IPS DF 4.7 (cell line): ENCODE measurements around the gene CASKIN1.
"Not testable (repeated sequence)": the region's sequence is repeated elsewhere in the genome, so short reads cannot be mapped to it uniquely, and the experiment has no call there.

ENCODE experiments used
- DNase-seq: peaks from one replicate; pipeline ENCODE4 v3.0.0-alpha.2; 2013; ENCODE audit warnings: low spot score; ENCODE audit errors: extremely low read depth

The CASKIN1 gene

DNA sequence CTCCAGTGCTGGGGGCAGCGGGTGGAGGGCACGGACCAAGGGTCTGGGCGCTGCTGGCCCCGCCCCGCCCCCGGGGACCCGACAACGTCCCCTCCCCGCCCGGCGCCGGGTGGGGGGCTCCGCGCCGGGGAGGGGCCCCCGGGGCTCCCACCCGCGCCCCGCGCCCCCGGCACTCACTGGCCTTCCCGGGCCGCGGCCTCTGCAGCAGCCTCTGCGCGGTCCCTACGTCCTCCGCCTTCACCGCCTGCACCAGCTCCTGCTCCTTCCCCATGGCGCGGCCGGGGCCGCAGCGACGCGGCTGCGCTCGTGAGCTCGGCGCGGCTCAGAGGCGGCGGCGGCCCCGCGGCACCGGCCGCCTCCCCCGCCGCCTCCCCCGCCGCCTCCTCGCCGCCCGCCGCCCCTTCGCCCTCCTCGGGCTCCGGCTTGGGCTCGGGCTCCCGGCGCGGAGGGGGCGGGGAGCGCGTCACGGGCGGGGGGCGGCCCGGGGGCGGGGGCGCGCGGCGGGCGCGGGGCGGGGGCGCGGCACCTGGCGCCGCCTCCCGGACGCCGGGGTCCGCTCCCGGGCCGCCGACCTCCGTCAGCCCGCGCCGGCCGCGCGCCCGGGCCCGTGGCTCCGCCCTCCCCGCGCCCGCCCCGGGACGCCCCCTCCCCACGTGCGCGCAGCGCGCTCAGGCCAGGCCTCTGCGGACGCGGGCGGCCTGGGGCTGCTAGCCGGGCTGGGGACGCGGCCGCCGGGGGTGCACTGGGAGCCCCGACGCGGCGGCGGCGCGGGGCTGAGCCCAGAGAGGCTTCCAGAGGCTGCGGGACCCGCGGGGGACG, at the start of gene CASKIN1:
Gene CASKIN1 (minus strand): TSS at position 444 of the 819 bp plus-strand sequence. CDS start 173 bp downstream, at position 271.
- DNase-seq: no peak

GRCh38 chr16:2244926-2245795, 48.8 kb upstream of the CASKIN1 start:
- no peak for DNase-seq

GRCh38 chr16:2244301-2244700, 47.9 kb upstream of the CASKIN1 start:
- DNase-seq: no peak

- DNase-seq: no peak
Measured at GRCh38 chr16:2243781-2244180, 47.4 kb upstream of the CASKIN1 start.

- DNase-seq: no peak
Measured at GRCh38 chr16:2243031-2243528, 46.7 kb upstream of the CASKIN1 start.

GRCh38 chr16:2242598-2242997, 46.2 kb upstream of the CASKIN1 start:
- no peak for DNase-seq

DNA sequence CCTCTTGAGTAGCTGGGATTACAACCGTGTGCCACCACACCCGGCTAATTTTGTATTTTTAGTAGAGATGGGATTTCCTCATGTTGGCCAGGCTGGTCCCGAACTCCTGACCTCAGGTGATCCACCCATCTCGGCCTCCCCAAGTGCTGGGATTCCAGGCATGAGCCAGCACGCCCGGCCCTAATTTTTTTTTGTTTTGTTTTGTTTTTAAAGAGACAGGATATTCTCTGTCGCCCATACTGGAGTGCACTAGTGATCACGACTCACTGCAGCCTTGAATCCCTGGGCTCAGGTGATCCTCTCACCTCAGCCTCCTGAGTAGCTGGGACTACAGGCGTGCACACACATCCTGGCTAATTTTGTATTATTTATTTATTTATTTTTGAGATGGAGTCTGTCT, 43.9 kb upstream of the CASKIN1 start:
- not testable (repeated sequence) for DNase-seq

DNA sequence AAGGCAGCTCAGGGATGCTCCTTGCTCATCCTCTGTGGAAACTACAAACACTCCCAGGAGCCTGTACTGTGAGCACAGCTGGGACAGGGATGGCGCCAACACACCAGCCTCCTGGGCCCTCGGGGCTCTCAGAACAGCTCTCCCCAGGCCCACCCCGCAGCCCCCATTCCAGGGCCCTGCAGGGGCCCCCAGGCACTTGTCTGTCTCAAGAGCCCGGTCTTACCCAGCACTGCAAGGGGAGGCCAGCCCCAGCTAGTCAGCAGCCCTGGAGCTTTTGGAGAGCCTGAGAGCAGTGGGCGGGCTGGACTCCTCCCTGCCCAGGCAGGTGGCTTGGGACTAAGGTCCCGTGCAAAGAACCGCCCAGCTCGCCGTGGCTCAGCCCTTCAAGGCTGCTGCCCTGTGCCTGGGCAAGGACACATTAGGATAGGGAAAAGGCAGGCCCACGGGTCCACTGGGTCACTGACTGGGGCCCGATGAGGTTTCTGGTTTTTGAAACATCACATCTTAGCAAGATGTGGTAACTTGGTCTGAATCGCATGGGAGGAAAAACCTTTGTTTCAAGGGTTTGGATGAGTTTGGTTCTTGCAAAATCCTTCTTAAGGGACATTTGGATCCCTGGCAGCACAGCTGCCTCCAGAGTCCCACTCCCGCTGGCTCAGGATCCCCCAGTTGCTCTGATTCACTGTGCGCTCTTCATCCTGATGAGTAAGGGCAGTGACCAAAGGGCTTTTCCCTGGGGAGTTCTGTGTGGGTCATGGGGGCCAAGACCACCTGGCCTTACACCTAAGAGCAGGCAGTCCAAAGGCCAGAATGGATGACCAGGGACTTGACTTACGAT, 42.7 kb upstream of the CASKIN1 start:
- DNase-seq: no peak

DNA sequence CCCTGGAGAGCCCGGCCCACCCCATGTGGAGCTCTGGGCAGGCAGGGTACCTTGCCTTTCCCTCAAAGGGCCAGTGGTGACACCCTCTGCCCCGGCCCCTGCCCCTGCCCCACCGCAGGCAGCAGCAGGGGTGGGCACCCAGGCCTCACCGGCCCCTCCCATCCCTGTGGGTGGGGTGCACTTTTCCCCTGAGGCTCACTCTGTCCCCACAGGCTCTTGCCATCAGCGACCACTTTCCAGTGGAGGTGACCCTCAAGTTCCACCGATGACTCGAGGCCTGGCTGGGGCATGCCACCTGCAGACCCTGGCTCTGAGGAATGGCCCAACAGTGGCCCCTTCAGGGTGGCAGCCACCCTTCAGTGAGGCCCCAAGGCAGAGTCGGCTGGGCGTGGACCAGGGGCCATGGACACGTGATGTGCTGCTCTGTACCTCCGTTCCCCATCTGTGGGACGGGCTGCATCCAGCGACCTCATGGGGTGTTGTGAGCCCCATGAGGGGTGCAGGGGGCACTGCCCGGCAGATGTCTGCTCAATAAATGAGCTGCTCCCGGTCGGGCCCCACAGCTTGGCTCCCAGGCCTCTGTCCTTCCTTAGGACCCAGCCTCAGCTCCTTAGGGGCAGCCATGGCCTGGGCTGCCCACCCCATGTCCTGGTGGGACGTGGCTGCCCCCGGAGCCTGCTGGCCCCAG, 41.9 kb upstream of the CASKIN1 start:
- no peak for DNase-seq

DNA sequence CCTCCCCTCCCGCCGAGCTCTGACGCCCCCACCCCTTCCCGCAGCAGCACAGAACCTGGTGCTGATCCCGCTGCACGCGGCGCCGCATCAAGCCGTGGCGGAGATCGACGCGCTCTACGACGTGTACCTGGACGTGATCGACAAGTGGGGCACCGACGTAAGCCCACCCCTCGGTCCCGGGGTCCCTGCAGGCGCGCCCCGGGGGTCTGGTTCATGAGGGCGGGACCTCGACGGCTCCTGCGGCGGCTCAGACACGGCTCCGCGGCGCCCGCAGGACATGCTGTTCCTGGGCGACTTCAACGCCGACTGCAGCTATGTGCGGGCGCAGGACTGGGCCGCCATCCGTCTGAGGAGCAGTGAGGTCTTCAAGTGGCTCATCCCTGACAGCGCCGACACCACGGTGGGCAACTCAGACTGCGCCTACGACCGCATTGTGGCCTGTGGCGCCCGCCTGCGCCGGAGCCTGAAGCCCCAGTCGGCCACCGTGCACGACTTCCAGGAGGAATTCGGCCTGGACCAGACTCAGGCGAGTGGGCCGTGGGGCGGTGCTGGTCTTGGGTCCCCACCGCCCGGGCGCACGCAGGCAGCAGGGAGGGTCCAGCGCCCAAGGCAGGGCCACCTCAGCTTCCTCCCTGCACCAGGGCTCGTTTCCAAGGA, 41.2 kb upstream of the CASKIN1 start:
- DNase-seq: no peak

- DNase-seq: no peak
Measured at GRCh38 chr16:2237102-2237482, 40.7 kb upstream of the CASKIN1 start.

DNA sequence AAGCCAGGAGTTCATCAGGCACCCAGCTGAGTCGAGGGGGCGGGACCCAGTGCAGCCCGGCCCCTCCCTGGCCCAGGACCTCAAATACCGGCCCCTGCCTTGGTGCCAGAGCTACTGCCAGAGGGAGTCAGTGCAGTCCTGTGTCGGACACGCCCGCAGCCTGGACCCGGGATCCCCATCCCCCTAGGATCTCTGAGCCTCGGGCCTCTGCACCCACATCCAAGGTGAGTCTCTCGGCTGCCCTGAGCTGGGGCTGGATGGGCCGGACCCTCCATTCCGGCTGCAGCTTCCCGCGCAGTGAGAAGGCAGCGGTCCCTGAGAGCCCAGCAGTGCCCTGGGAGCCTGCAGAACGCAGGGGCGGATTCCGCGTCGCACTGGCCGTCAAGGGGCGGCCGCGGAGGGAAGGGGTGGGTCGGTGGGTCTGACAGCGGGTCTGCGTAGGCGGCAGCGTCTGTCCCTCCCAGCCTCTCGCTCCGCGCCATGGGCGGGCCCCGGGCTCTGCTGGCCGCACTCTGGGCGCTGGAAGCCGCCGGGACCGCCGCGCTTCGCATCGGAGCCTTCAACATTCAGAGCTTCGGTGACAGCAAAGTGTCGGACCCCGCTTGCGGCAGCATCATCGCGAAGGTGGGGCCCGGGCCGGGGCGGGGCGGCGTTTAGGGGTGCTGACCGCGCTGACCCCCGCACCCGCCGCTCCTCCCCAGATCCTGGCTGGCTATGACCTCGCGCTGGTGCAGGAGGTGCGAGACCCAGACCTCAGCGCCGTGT, 40.1 kb upstream of the CASKIN1 start, which contains the start of gene DNASE1L2:
Gene DNASE1L2 (plus strand): TSS at position 108 of the 765 bp plus-strand sequence. CDS start 373 bp downstream, at position 481.
- no peak for DNase-seq

DNA sequence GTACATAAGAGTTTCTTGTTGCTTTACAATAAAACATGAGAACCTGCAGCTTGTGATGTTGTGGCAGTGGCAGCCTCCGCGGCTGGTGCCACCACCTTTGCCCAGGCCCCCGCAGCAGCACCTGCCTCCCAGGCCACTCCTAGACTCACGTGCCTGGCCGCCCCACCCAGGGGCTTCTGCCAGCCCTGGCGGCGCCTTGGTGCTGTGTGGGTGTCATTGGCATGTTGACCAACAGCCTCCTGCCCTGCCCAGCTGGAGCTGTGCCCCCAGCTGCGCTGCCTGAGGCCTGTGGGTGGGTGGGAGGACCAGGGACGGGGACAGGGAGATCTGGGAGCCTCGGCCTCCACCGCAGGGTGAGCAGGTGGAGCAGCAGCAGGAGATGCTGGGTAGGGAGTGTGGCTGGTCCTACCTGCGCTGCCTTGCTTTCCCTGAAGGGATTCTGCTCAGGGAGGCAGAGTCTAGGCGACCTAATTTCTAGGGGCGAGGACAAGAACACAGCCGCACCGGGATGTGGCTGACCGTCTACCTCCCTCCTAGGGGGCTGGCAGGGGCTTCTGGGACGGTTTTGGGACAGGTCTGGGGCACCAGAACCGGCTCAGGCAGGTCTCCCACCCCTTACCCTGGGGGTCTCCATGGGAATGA, 39.4 kb upstream of the CASKIN1 start:
- no peak for DNase-seq

GRCh38 chr16:2235234-2235651, 38.8 kb upstream of the CASKIN1 start:
- DNase-seq: no peak

DNA sequence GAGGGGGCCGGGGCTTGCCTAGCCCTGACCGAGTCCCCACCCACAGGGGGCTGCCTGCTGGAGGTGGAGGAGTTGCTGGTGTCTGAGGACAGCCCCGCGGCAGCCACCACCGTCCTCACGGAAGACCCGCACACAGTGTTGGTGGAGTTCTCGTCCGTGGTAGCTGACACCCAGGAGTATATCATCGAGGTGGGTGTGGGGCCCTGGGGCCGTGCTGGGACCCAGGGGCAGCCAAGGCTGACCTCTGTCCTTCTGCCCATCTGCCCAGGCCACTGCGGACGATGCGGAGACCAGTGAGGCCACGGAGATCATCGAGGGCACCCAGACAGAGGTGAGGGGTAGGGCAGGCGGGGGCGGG, 38.4 kb upstream of the CASKIN1 start:
- DNase-seq: no peak

DNA sequence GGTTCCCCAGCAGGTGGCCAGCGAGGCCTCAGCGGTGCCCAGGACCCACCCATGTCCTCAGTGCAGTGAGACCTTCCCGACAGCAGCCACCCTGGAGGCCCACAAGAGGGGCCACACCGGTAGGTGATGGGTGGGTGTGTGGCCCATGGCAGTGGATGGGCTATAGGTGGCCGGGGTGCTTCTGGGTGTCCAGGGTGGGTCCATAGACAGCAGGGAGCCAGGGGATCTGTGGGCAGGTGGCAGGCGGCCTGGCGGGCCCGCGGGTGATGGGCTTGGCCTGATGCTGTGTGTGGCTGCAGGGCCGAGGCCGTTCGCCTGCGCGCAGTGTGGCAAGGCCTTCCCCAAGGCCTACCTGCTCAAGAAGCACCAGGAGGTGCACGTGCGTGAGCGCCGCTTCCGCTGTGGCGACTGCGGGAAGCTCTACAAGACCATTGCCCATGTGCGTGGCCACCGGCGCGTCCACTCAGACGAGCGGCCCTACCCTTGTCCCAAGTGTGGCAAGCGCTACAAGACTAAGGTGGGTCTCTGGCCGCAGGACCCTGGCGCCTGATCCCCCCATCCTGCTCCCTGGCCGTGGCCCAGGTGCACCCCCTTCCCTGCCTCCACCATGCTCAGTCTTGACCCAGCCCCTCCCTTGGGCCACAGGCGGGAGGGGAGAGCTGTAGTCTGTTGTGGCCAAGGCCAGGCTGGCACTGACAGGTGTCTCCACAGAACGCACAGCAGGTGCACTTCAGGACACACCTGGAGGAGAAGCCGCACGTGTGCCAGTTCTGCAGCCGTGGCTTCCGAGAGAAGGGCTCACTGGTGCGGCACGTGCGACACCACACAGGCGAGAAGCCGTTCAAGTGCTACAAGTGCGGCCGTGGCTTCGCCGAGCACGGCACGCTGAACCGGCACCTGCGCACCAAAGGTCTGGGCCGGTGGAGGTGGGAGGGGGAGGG, 37.7 kb upstream of the CASKIN1 start:
- no peak for DNase-seq

GRCh38 chr16:2233046-2233775, 36.8 kb upstream of the CASKIN1 start:
- DNase-seq: no peak
